HG02642 (cell line): ENCODE measurements around the gene STKLD1.
"Not testable (repeated sequence)": the region's sequence is repeated elsewhere in the genome, so short reads cannot be mapped to it uniquely, and the experiment has no call there.

Source experiments
- ATAC-seq: cut with Tn5 transposase; IDR thresholded peaks from one replicate; pipeline ENCODE4 v1.9.1; 2021; ENCODE audit warnings: mild to moderate bottlenecking; ENCODE audit not compliant: unreplicated experiment, poor library complexity

Gene STKLD1

GRCh38 chr9:133375724-133376654 is at the start of gene STKLD1, which contains the start of gene SURF4:
STKLD1 (plus strand) TSS chr9:133376366; CDS start chr9:133376474, 108 bp downstream.
SURF4 (minus strand) TSS chr9:133376060; CDS start chr9:133375969, 91 bp downstream.
- ATAC-seq: peak; percentile 92

GRCh38 chr9:133327021-133327420 is 49.1 kb upstream of the STKLD1 start:
- not testable (repeated sequence) for ATAC-seq

GRCh38 chr9:133327834-133328484 is 48.2 kb upstream of the STKLD1 start:
- ATAC-seq: no peak

- ATAC-seq: not testable (repeated sequence)
These were observed 46.6 kb upstream of the STKLD1 start for GRCh38 chr9:133329306-133330156.

GRCh38 chr9:133331221-133331620 is 44.9 kb upstream of the STKLD1 start:
- no peak for ATAC-seq

GRCh38 chr9:133331641-133332380 is 44.4 kb upstream of the STKLD1 start:
- no peak for ATAC-seq

DNA sequence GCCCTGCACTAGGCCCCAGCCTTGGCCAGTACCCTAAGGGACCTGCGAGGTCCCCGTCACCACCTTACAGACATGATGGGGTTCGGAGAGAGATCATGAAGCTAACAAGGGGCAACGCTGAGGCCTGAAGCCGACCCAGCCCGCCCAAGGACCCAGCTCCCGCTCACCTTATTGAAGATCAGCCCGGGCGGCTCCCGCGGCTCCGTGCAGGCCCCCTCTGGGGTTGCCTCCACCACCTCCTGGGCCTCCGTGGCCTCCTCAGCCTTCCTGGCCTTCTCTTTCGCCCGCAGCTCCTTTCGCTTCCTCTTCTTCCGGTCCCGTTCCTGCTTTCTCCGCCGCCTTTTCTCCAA is 43.8 kb upstream of the STKLD1 start:
- no peak for ATAC-seq

DNA sequence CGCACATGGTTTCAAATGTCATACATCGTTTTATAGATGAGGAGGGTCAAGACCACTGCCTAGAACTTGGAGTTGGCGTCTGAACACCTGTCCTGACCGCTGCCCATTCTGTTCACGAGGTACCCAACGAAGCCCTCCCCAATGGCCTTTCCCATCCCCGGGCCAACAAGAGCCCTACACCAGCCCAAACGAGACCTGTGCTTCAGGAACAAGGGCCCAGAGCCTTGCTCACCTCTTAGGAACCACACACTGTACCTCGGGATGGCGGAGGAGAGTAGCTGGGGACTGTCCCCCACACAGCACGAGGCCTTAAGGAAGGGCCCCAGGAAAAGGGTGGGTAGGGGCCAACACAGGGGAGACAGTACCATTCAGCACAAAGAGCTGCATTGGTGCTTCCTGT is 43.2 kb upstream of the STKLD1 start:
- ATAC-seq: no peak

DNA sequence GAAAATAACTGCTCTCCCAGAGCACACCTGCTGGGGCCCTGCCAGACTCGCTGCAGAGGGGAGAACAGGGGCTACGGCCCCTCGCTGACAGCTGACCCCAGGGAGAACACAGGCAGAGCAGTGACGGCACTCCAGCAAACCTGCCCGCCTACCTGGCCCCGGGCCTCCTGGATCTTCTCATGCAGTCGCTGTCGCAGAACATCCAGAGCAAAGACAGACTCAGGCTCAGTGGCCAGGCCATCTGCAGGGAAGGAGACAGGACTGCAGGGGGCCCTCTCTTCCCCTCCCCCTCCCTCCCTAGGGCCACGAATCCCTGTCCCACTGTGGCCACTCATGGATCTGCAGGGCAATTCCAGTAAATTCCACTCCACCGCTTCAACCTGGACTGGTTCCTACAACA is 42.6 kb upstream of the STKLD1 start:
- ATAC-seq: no peak

DNA sequence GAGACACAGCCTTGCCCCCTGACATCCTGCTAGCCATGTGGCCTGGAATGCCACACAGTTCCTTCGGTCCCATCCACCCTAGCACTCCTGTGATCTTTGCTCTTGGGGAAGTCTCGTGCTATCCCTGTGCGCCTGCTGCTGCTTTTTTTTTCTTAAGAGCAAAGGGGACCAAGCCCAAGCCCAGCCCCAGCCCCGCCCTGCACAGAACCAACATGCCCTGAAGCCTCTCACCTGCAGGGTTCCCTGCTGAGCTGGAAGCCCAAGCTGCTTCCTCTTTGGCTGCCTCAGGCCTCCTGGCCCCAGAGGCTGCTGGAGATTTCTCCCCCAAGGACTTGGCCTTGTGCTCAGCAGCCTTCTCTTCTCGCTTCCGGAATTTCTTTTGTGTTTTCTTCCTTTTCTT is 42.0 kb upstream of the STKLD1 start:
- no peak for ATAC-seq

DNA sequence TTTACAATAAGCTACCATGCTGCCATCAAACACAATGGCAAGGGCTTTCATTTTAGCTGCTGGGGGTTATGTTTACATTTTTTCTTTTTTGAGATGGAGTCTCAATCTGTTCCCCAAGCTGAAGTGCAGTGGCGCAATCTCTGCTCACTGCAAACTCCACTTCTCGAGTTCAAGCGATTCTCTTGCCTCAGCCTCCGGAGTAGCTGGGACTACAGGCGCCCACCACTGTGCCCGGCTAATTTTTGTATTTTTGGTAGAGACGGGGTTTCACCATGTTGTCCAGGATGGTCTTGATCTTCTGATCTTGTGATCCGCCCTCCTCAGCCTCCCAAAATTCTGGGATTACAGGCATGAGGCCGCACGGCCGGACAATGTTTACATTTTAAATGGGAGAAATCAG is 41.3 kb upstream of the STKLD1 start:
- ATAC-seq: not testable (repeated sequence)

- peak; percentile 85 for ATAC-seq
These were observed 40.0 kb upstream of the STKLD1 start, which contains the start of gene SURF6 for GRCh38 chr9:133335924-133336811. SURF6 (minus strand) TSS chr9:133336188; CDS start chr9:133336132, 56 bp downstream.

GRCh38 chr9:133339641-133340040 is 36.5 kb upstream of the STKLD1 start:
- ATAC-seq: no peak

GRCh38 chr9:133340256-133340655 is 35.9 kb upstream of the STKLD1 start:
- no peak for ATAC-seq

DNA sequence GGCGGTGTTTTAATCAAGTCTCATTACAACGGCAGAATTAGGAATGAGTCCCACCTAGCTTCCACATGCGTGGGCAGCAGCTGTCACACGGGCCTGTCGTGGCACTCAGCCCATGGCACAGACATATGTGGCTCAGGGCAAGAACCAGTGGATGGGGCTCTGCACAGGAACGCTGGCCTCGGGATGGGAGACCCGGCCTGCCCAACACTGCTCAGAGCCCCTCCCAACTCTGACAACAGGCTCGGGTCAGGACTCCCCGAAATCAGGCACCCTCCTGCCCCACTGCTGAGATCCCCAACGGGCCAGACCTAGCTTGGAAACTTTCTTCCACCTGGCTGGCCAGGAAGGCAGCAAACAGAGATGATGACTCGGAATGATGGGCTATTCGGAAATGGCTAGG is 35.2 kb upstream of the STKLD1 start:
- ATAC-seq: no peak

DNA sequence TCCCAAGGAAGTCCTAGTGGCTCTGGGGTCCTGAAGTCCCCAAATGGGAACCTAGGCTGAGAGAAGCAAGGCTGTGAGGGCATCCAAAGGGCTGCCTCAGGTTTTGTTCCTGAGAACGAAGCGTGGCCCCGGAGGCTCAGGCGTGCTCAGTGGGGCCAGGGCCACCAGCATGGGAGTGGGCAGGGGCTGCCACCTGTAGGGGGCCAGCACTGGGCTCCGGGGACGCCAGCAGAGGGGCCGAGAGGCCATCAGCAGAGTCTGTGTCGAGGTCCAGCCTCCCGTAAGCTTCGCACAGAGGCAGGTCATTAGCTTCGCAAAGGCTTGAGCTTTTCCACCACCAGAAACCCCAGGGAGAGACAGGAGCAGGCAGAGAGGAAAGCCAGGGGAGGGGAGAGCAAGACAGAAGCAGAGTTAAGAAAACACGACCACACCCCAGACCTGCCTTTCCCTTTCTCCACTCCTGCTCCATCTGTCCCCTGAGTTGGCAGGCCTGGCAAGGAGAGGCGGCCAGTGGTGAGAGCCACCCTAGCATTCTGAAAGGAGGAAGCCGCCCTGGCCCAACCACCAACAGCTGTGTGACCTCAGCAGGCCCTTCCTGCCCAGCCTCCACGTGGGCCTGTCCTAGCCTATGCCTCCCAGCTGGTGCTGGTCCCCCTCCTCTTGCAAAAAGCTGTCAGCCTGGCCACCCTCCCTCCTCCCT is 34.6 kb upstream of the STKLD1 start:
- no peak for ATAC-seq

DNA sequence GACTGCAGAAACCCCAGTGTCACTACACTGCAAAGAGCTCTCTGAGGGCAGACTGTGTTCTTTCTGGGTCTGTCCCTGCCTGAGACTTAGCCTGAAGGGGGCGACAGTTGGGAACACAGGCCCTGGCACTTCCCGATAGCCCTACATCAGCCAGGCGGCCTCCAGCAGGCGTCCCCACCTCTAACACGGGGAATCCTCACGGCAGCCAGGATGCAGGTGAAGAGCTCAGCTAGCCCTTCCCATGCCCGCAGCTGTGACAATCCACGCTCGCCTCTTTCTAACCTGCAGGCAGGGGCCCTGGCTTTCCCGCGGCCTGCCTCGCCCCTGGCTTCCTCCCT is 34.1 kb upstream of the STKLD1 start:
- ATAC-seq: no peak

DNA sequence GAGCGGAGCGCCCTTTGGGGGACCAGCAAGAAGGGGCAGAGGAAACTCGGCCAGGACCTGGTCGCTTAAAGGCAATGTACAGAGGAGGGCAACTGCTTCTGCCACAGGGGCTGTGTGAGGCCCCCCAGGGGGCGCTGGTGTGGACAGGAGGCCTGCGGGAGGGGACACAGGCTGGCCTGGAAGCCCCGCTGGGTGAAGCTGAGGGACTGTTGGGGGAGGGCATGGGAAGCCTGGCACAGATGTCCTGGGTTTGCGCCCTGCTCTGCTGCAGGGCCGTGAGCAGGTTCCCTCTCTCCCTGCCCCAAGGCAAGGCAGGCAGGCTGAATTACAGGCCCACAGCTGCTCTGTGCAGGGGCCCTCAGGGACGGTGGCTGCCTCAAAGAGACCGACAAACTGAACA is 33.6 kb upstream of the STKLD1 start:
- no peak for ATAC-seq
